HepG2 (cell line): ENCODE measurements around the gene SLC16A11.
"Not testable (repeated sequence)": the region's sequence is repeated elsewhere in the genome, so short reads cannot be mapped to it uniquely, and the experiment has no call there.

ENCODE experiments used
- CC2D1A ChIP-seq: sonication (generic); formaldehyde crosslinking; IDR thresholded peaks from 2 replicates; pipeline ENCODE4 v1.8.1; 2023; ENCODE audit warnings: mild to moderate bottlenecking, missing genetic modification reagents
- MED13 ChIP-seq: sonication (generic); formaldehyde crosslinking; IDR thresholded peaks from 2 replicates; pipeline ENCODE4 v1.5.0; 2020; ENCODE audit warnings: missing genetic modification reagents
- SIN3B ChIP-seq: fragments of 150-350 bp; IDR thresholded peaks from 2 replicates; pipeline ENCODE4 v1.6.1; 2014; ENCODE audit warnings: low read length
- TAF15 ChIP-seq: fragments of 200-400 bp; formaldehyde crosslinking; IDR thresholded peaks from one replicate; pipeline ENCODE4 v1.6.1; 2018; ENCODE audit warnings: mild to moderate bottlenecking, low read depth, low read length; ENCODE audit not compliant: poor library complexity, severe bottlenecking

GRCh38 chr17:7091311-7092005 lies 47.6 kb upstream of the SLC16A11 start:
- not testable (repeated sequence) for TF ChIP-seq MED13 (CRISPR knock-in tag); SIN3B; TAF15; CC2D1A (CRISPR knock-in tag)
